Panc1 (cell line): Measurements from ENCODE around the gene ACP4. TPM values are rescaled to one million over a fixed set of nuclear protein-coding genes. Genes with fewer than 3 reads are reported as not detected.

Source experiments
- ATAC-seq: fragments of 200-7000 bp; cut with Tn5 transposase; 2 replicates; pipeline ENCODE4 v1.9.1; 2020; ENCODE audit warnings: mild to moderate bottlenecking, moderate library complexity
- BruUV-seq: library from RNA; stranded (reverse); fragments of 400-500 nt; replicated peaks from 2 replicates; lab custom pipeline; 2021; lab: Mats Ljungman, UMichigan
- CTCF ChIA-PET: fragments of 300-600 bp; sonication (Branson Sonifier 250); formaldehyde crosslinking; loops from one replicate; lab custom pipeline; 2022; ENCODE audit warnings: antibody characterized with exemption; lab: Charles Lee
- POLR2A ChIA-PET: fragments of 300-600 bp; sonication (Branson Sonifier 250); formaldehyde crosslinking; loops from one replicate; lab custom pipeline; 2022; ENCODE audit warnings: antibody characterized with exemption; lab: Charles Lee
- DNase-seq: peaks from one replicate; pipeline ENCODE4 v3.0.0-alpha.2; 2010; ENCODE audit warnings: low read depth, low spot score
- H3K27ac ChIP-seq: 2 replicates; pipeline ENCODE4 v1.5.1; 2011; ENCODE audit warnings: mild to moderate bottlenecking, low read length, inconsistent platforms
- H3K27me3 ChIP-seq: fragments of 200-500 bp; sonication (Bioruptor generic); 2 replicates; pipeline ENCODE4 v1.6.0; 2014; ENCODE audit warnings: low read length, inconsistent platforms; ENCODE audit not compliant: control insufficient read depth, insufficient read depth
- H3K36me3 ChIP-seq: fragments of 200-500 bp; sonication (Bioruptor generic); 2 replicates; pipeline ENCODE4 v1.5.1; 2014; ENCODE audit warnings: inconsistent platforms, mild to moderate bottlenecking, low read length, moderate library complexity; ENCODE audit not compliant: control insufficient read depth, insufficient read depth
- H3K4me1 ChIP-seq: 2 replicates; pipeline ENCODE4 v1.5.1; 2011; ENCODE audit warnings: inconsistent platforms, mild to moderate bottlenecking, low read length, moderate library complexity; ENCODE audit not compliant: control insufficient read depth, insufficient read depth
- H3K4me3 ChIP-seq, 2 experiments: 2 replicates each; pipeline ENCODE4 v1.5.1; 2011 to 2012; ENCODE audit warnings: low read depth in 2 of 2, low read length in 2 of 2, mild to moderate bottlenecking in 2 of 2, inconsistent platforms in 1 of 2, moderate library complexity in 1 of 2
- H3K9me3 ChIP-seq: fragments of 200-500 bp; sonication (Bioruptor generic); 2 replicates; pipeline ENCODE4 v1.5.1; 2014; ENCODE audit warnings: low read depth, mild to moderate bottlenecking, inconsistent platforms, low read length, moderate library complexity; ENCODE audit not compliant: control insufficient read depth, insufficient read depth
- CTCF ChIP-seq: fragments of 450-650 bp; IDR thresholded peaks from 2 replicates; pipeline ENCODE4 v1.5.1; 2017; ENCODE audit warnings: mild to moderate bottlenecking
- POLR2AphosphoS5 ChIP-seq: IDR thresholded peaks from 2 replicates; pipeline ENCODE4 v1.6.1; 2012; ENCODE audit warnings: mild to moderate bottlenecking, low read depth, low read length, moderate library complexity
- REST ChIP-seq, 2 experiments: IDR thresholded peaks; 2 replicates each; pipeline ENCODE4 v1.6.1; 2011 to 2012; ENCODE audit warnings: low read depth in 2 of 2, control low read depth in 1 of 2, low read length in 1 of 2, mild to moderate bottlenecking in 1 of 2, moderate library complexity in 1 of 2; ENCODE audit not compliant: insufficient read depth in 1 of 2
- SIN3A ChIP-seq: IDR thresholded peaks from 2 replicates; pipeline ENCODE4 v1.6.1; 2012; ENCODE audit warnings: low read depth, mild to moderate bottlenecking, low read length, moderate library complexity, borderline replicate concordance; ENCODE audit not compliant: insufficient read depth
- TCF7L2 ChIP-seq: IDR thresholded peaks from 2 replicates; pipeline ENCODE4 v1.6.1; 2011; ENCODE audit warnings: mild to moderate bottlenecking, low read depth, low read length, inconsistent platforms
- in situ Hi-C: cut with HindIII; loops from 2 replicates; pipeline ENCODE4 v1.10.0; 2016; ENCODE audit warnings: low sequenced_read_pairs, low pct_unique_long_range_greater_than_20kb
- intact Hi-C: fragments of 100-400 bp; cut with micrococcal nuclease; formaldehyde crosslinking; loops from one replicate; pipeline ENCODE4 v1.10.0; 2022; ENCODE audit not compliant: unreplicated experiment
- total RNA-seq: library from RNA; stranded (reverse); gene quantifications from one replicate; pipeline ENCODE4 v1.2.1, GENCODE V29; 2021; ENCODE audit not compliant: unreplicated experiment

ACP4 gene
- total RNA-seq, 1 experiment from 2014 or later = not detected

- BruUV-seq = no TSS peak
Observed at GRCh38 chr19:50837300-50837699, 47.1 kb downstream of the ACP4 start.

GRCh38 chr19:50838239-50838638, 48.0 kb downstream of the ACP4 start:
- CTCF ChIA-PET = interaction anchor here (0.7 kb wide), 1 partner anchor 454 kb away, joined by 4 read pairs; no protein-coding TSS in a partner anchor
- no peak for TF ChIP-seq REST (IDR thresholded peaks at IDR 0.05; ENCODE audit: insufficient read depth in 1 of 2, low read depth in 2 of 2, low read length in 1 of 2)
- TF ChIP-seq SIN3A = no peak
- TF ChIP-seq CTCF = peak; percentile 50; the same call in 1 of the 2 replicates
- TF ChIP-seq TCF7L2 = no peak
- no peaks in the 10 kb centered on the region for H3K27me3 ChIP-seq
- POLR2A ChIA-PET = no interaction called here
- H3K9me3 ChIP-seq = no peaks in the 10 kb centered on the region
- DNase-seq (no peak), ATAC-seq (no peak)
- in situ Hi-C loops = no loop called here
- no peak overlapping the region for H3K27ac ChIP-seq
- no peaks in the 10 kb centered on the region for H3K4me1 ChIP-seq
- no peaks in the 10 kb centered on the region for H3K36me3 ChIP-seq
- no peak overlapping the region for H3K4me3 ChIP-seq
- intact Hi-C loops = no loop called here
- BruUV-seq = no TSS peak

More at GRCh38 chr19:50837300-50837699, 47.1 kb downstream of the ACP4 start:
- H3K27me3 ChIP-seq = no peaks in the 10 kb centered on the region
- no peak for ATAC-seq
- ChIA-PET CTCF (no interaction called here), POLR2A (no interaction called here)
- no peak for DNase-seq
- no peak overlapping the region for H3K27ac ChIP-seq
- TF ChIP-seq TCF7L2 (no peak), POLR2AphosphoS5 (no peak), SIN3A (no peak), CTCF (no peak), REST (IDR thresholded peaks at IDR 0.05; ENCODE audit: insufficient read depth in 1 of 2, low read depth in 2 of 2, low read length in 1 of 2) (no peak)
- H3K4me3 ChIP-seq = no peak overlapping the region
- intact Hi-C loops (no loop called here), in situ Hi-C loops (no loop called here)
- no peaks in the 10 kb centered on the region for H3K9me3 ChIP-seq
- H3K36me3 ChIP-seq = no peaks in the 10 kb centered on the region
- no peaks in the 10 kb centered on the region for H3K4me1 ChIP-seq
